Measurements from ENCODE around the gene KRTAP10-6.
"Not testable (repeated sequence)": the region's sequence is repeated elsewhere in the genome, so short reads cannot be mapped to it uniquely, and the experiment has no call there.

KRTAP10-6 gene

GRCh38 chr21:44576025-44576420 lies 16.3 kb downstream of the KRTAP10-6 start:
- no peak for DNase-seq (ENCODE audit: low read depth)

GRCh38 chr21:44575307-44576024 lies 16.8 kb downstream of the KRTAP10-6 start:
- no peak for DNase-seq (ENCODE audit: low read depth)

- no peak for DNase-seq (ENCODE audit: low read depth)
These were observed 17.6 kb downstream of the KRTAP10-6 start for GRCh38 chr21:44574457-44575306.

- DNase-seq (ENCODE audit: low read depth), result not testable (repeated sequence)
These were observed 18.5 kb downstream of the KRTAP10-6 start, which contains the start of gene KRTAP10-4 for GRCh38 chr21:44573630-44574456. KRTAP10-4 (plus strand) TSS chr21:44573729; CDS start chr21:44573759, 30 bp downstream.

GRCh38 chr21:44572959-44573583 lies 19.2 kb downstream of the KRTAP10-6 start:
- DNase-seq (ENCODE audit: low read depth), result no peak

GRCh38 chr21:44571844-44572782 lies 20.2 kb downstream of the KRTAP10-6 start:
- no peak for DNase-seq (ENCODE audit: low read depth)

- no peak for DNase-seq (ENCODE audit: low read depth)
These were observed 21.0 kb downstream of the KRTAP10-6 start for GRCh38 chr21:44571296-44571695.

- DNase-seq (ENCODE audit: low read depth), result no peak
These were observed 22.3 kb downstream of the KRTAP10-6 start for GRCh38 chr21:44569861-44570517.

GRCh38 chr21:44568667-44569556 lies 23.4 kb downstream of the KRTAP10-6 start:
- no peak for DNase-seq (ENCODE audit: low read depth)

GRCh38 chr21:44568261-44568660 lies 24.0 kb downstream of the KRTAP10-6 start:
- DNase-seq (ENCODE audit: low read depth), result no peak

- DNase-seq (ENCODE audit: low read depth), result no peak
These were observed 24.7 kb downstream of the KRTAP10-6 start for GRCh38 chr21:44567481-44568171.

GRCh38 chr21:44566403-44566802 lies 25.9 kb downstream of the KRTAP10-6 start:
- no peak for DNase-seq (ENCODE audit: low read depth)

- no peak for DNase-seq (ENCODE audit: low read depth)
These were observed 27.3 kb downstream of the KRTAP10-6 start for GRCh38 chr21:44564886-44565598.

- no peak for DNase-seq (ENCODE audit: low read depth)
These were observed 28.2 kb downstream of the KRTAP10-6 start for GRCh38 chr21:44564099-44564498.

- DNase-seq (ENCODE audit: low read depth), result no peak
These were observed 33.6 kb downstream of the KRTAP10-6 start, which contains the start of gene KRTAP10-3 for GRCh38 chr21:44558695-44559094. KRTAP10-3 (minus strand) TSS chr21:44558795; CDS start chr21:44558715, 80 bp downstream.

- DNase-seq (ENCODE audit: low read depth), result not testable (repeated sequence)
These were observed 34.0 kb downstream of the KRTAP10-6 start for GRCh38 chr21:44558329-44558675.

- no peak for DNase-seq (ENCODE audit: low read depth)
These were observed 34.6 kb downstream of the KRTAP10-6 start for GRCh38 chr21:44557491-44558328.
